22Rv1 (cell line): ENCODE results near the gene TRDMT1.

ENCODE experiments used
- CTCF ChIP-seq: fragments of 450-650 bp; IDR thresholded peaks from 2 replicates; pipeline ENCODE4 v1.5.1; 2017; ENCODE audit warnings: mild to moderate bottlenecking
- ZFX ChIP-seq: fragments of 450-650 bp; IDR thresholded peaks from 2 replicates; pipeline ENCODE4 v1.6.1; 2017; ENCODE audit warnings: antibody characterized with exemption, borderline replicate concordance

DNA sequence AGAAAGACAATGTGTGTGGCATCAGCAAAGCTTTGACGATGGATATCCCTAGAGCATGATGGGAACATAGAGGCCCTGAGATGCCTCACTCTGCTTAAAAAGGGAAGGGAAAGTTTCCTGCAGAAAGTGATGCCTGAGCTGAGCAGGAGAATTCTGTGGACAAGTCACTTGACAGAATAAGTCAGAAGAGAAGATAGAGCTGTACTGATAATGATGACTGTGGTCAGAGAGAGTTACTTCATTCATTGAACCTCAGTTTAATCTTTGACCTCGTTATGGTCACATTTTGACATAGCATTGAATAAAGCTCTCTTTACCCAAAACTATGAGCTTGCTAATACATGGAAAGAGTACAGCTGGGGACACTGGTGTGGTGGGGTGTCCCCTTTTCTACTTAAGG lies 79.4 kb downstream of the TRDMT1 start:
- TF ChIP-seq CTCF, result no peak
- TF ChIP-seq ZFX, result no peak
